Mammary epithelial cell (primary cell): ENCODE measurements around the gene CACNA1D.

Experiments used
- CTCF ChIP-seq, 2 donors: IDR thresholded peaks in 1 of 2; conservative IDR thresholded peaks in 1 of 2; 2 replicates each; pipeline ENCODE4 v1.5.1; 2011 to 2012; ENCODE audit warnings: inconsistent platforms in 2 of 2, low read length in 2 of 2, mild to moderate bottlenecking in 2 of 2, control low read depth in 1 of 2, low read depth in 1 of 2; ENCODE audit not compliant: insufficient read depth in 1 of 2; ENCODE audit errors: extremely low read depth in 1 of 2
- EZH2 ChIP-seq: IDR thresholded peaks from 2 replicates; pipeline ENCODE4 v1.6.1; 2012; ENCODE audit warnings: low read length, inconsistent platforms, borderline replicate concordance

- TF ChIP-seq CTCF (conservative IDR thresholded peaks at IDR 0.05 in 1 of 2, IDR thresholded peaks at IDR 0.05 in 1 of 2; ENCODE audit: extremely low read depth in 1 of 2, insufficient read depth in 1 of 2, low read depth in 1 of 2, low read length in 2 of 2) (no peak), EZH2 (no peak)
Measured at GRCh38 chr3:53816425-53816824, 322.0 kb downstream of the CACNA1D start.
